Activated naive CD8-positive, alpha-beta T cell treated with anti-CD3 and anti-CD28 coated beads, Interleukin-2, amount 50 U/mL, for 16 hours (primary cell): ENCODE measurements around the gene GRIK4.

ENCODE experiments used
- DNase-seq: peaks from one replicate; pipeline ENCODE4 v3.0.0-alpha.2; 2020; ENCODE audit warnings: low read depth, low spot score

The GRIK4 gene

GRCh38 chr11:120880498-120881175 is 369.1 kb downstream of the GRIK4 start:
- DNase-seq: no peak

GRCh38 chr11:120881596-120881995 is 370.0 kb downstream of the GRIK4 start:
- no peak for DNase-seq

GRCh38 chr11:120882175-120882574 is 370.6 kb downstream of the GRIK4 start:
- DNase-seq: no peak

GRCh38 chr11:120883404-120884080 is 372.0 kb downstream of the GRIK4 start:
- DNase-seq: no peak

DNA sequence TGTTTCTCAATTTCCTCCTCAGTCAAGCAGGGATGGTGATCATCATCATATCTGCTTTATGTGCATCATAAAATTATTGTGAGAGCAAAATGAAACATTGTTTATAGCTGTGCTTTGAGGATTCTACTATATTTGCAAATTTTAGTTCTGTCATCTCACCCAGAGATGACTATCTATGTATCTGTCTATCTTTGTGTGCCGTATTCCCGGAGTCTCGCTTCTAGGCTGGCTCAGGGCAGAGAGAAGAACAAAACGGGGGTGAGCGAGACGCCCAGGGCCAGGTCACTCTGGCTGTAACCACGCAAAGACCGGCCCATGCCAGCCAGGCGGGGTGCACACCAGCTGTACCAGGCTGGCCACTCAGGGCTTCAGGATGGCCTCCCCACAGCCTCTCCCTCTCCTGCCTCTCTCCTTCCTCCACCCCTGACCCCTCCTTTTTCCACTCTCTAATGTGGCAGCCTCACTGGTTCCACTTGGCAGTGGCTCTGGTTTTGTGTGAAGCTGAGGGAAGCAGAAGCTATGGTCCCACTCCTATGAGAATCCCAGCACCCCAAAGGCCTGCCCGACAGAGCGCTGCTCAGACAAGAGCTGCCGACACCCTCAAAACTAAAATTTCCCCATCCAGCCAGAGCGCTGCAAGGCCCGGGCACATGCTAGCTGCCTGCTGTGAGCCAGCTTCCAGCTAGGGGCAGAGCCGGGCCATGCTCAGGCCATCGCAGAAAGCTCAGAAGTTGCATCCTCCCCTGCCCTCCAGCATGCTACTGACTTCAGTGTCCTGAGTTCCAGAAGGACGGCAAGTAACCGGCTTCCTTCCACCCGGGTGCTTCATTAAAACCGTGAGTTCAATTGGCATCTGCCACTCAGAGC is 372.8 kb downstream of the GRIK4 start:
- DNase-seq: no peak

- no peak for DNase-seq
Measured at GRCh38 chr11:120890609-120891320, 379.2 kb downstream of the GRIK4 start.

GRCh38 chr11:120893440-120894201 is 382.1 kb downstream of the GRIK4 start:
- DNase-seq: no peak

- no peak for DNase-seq
Measured at GRCh38 chr11:120894202-120894985, 382.8 kb downstream of the GRIK4 start.

DNA sequence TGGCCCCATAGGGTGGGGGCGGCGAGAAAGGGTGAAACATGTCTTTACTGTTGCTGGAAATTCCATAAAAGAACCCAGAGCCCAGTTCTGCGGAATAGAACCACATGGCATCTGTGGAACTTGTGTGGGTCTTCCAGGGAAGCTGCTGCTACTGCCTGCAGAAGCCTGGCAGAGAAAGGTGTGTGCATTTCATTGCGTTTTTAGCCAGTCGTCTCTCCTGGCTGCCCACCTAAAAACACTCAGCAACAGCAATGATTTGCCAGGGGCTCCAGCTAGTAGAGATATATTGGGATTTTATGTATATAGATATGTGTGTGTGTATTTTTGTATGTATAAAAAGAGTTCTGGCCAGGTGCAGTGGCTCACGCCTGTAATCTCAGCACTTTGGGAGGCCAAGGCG is 385.1 kb downstream of the GRIK4 start:
- DNase-seq: no peak

DNA sequence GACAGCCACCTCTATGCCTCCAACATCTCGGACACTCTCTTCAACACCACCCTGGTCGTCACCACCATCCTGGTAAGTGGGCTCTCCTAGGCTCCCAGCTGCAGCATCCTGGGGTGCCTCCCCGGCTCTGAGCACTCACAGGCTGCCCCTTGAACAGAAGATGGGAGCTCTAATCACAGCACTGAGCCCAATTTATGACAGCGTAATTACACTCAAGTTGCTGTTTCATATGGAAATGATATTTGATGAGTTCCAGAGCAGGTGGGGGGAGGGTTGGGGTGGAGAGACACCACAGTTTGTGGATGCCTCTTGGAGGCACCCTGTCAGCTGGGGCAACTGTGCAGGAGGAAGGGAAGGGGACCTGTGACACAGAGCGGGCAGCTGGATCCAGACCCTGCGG is 387.0 kb downstream of the GRIK4 start:
- DNase-seq: no peak

DNA sequence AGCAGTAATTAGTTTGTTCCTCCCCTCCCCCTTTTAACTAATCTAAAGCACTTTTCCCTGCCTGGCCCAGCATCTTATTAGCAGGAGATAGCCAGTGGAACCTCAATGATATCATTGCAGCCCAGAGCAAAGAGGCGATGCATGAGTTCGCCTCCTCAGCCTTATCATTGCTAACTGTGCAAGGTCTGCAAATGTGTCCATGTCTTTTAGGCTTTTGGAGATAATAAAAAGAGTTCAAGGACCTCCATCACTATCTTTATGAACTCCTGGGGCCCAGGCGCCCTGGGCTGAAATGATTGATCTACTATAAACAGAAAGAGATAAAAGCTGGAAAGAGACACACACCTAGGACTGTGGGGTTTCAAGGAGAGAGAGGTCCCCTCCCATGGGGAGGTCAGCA is 388.2 kb downstream of the GRIK4 start:
- no peak for DNase-seq

DNA sequence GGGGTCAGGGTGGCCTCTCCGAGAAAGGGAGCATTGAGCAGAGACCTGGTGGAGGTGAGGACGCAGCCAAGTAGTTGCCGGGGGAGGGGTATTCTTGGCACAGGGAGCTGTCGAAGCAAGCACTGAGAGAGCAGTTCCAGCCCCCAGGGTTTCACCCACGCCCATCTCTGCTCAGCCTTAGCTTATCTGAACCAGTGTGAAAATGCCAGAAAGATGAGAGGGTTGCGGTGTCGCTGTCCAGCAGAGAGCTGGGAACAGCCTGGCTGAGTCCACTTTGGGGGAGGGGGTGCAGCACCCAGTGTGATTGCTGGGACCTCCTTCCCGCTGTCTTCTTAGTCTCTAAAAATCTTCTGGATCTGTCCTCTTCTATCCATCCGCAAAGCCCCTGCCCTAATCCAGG is 389.1 kb downstream of the GRIK4 start:
- DNase-seq: no peak

GRCh38 chr11:120903686-120904085 is 392.1 kb downstream of the GRIK4 start:
- DNase-seq: no peak

DNA sequence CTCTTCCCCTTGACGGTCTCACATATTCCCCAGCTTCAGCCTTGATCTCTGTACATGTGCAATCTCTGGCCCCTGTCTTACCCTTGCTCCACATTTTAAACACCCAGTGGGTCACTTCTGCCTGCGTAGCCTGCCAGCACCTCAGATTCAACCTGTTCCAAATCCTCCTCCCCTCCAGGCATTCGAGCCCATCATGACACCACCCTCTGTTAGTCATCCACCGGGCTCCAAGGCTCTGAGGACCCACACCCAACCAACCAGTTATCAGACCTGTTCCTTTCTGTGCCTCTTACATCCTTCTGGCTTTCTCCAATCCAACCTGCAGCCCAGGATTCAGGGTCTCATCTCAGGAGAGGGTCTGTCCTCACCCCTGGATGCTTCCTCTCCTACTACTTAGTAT is 392.6 kb downstream of the GRIK4 start:
- DNase-seq: no peak

- no peak for DNase-seq
Measured at GRCh38 chr11:120906766-120907165, 395.2 kb downstream of the GRIK4 start.

GRCh38 chr11:120907971-120908370 is 396.4 kb downstream of the GRIK4 start:
- DNase-seq: no peak

GRCh38 chr11:120908461-120909181 is 397.1 kb downstream of the GRIK4 start:
- DNase-seq: no peak

DNA sequence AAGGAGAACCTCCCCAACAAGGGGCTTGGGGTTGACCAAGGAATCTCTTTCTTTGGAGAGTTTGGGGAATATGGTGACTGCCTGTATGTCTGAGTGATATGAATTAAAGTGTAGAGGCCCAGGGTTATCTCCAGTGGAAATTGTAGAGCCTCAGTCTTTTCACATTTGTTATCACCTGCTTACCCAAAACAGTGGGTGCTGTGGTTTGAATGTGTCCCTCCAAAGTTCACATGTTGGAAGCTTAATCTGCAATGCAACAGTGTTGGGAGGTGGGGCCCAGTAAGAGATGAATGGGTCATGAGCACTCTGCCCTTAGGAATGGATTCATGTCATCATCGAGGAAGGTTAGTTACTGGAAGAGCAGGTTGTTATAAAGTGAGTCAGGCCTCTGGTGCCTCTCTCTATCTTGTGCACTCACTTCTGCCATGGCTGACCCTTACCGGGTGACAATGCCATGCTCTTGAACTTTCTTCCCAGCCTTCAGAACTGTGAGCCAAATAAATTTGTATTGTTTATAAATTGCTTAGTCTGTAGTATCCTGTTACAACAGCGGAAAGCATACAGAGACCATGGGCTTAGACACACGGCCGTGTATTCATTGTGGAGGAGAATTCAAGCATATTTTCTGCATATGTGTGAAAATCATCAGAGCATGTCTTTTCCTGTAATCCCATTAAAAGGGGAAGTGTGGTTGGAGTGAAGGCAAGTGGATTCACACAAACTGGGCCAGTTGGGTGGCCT is 398.3 kb downstream of the GRIK4 start:
- DNase-seq: no peak

- DNase-seq: no peak
Measured at GRCh38 chr11:120911943-120912342, 400.4 kb downstream of the GRIK4 start.
